NCI-H226 (cell line): ENCODE data around the gene TTC21B.
A peak's percentile ranks its signal among the peaks of the same experiment; 100 is the strongest.
"Not testable (repeated sequence)": the region's sequence is repeated elsewhere in the genome, so short reads cannot be mapped to it uniquely, and the experiment has no call there.

Experiments
- DNase-seq: peaks from one replicate; pipeline ENCODE4 v3.0.0-alpha.2; 2015

Gene TTC21B

GRCh38 chr2:165877565-165878550 is 75.7 kb downstream of the TTC21B start:
- DNase-seq, result no peak

DNA sequence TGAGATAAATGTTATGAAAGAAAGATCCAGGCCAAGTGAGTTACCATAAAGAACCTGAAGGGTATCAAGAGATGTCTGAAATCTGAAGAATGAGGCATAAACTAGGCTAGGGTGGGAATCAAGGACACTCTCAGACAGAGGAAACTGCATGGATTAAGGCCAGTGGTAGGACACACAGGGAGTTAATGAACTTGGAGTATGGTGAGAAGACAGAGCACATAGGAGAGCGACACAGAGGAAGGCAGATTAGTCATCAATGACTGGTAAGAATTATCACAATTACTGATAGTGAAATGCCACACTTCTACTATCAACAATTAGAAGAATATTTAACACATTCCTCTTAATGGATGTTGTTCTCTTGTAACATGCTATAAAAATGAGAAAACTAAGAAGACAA is 76.9 kb downstream of the TTC21B start:
- DNase-seq, result no peak

DNA sequence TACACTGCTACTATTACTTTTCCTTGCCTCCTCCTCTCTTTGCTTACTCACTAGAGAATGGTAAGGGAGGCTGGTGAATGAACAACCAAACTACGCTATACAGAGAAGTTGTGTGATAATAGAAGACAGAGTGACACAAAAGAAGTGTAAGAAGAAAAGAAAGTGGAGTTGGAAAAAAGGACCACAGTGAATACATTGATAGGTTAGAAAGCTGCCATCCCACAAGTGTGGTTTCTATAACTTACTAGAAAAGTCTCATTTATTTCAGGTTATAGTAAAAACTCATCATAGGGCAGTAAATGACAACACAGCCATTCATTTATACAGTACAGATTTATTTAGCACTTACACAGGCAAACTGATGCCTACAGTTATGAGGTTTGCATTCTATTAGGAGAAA is 77.3 kb downstream of the TTC21B start:
- no peak for DNase-seq

- peak; percentile 45 for DNase-seq
Observed at GRCh38 chr2:165874445-165875039, 79.0 kb downstream of the TTC21B start.

- no peak for DNase-seq
Observed at GRCh38 chr2:165872101-165872791, 81.3 kb downstream of the TTC21B start.

DNA sequence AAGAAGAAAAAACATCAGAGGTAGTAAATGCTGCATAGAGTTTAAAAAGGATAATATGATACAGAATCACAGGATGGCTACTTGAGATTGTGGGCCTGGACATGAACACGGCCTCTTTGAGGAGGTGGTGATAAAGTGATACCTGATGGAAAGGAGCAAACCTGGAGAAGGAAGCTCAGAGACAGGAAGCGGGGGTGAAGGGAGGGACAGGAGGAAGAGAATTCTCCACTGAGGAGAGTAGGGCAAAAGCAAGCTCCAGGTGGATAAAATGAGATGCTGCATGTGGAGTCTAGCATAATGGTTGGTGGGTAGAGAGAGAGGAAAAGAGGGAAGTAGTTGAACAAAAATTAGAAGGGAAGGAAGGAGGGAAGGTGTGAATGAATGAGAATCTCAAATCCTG is 82.6 kb downstream of the TTC21B start:
- DNase-seq, result no peak

DNA sequence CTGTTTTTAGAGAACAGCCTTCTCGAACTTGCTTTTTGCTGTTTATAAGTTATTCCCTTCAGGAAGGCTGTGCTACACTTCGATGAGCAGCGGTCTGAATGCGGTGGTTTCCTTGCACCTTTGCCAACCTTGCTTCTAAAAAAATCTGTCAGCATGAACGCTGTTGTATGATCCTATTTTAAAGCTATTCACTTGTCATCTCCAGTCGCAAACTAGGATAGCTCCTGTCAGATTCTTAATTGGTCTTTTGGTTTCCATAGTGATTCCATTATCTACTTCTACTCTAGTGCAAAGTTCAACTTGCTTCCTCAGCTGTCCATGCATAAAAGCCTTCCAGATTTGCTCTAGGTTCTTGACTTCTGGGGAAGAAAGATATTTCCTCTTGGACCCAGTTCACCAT is 83.2 kb downstream of the TTC21B start:
- no peak for DNase-seq

- DNase-seq, result peak; percentile 7
Observed at GRCh38 chr2:165868211-165868610, 85.4 kb downstream of the TTC21B start.

- no peak for DNase-seq
Observed at GRCh38 chr2:165864296-165864695, 89.3 kb downstream of the TTC21B start.

DNA sequence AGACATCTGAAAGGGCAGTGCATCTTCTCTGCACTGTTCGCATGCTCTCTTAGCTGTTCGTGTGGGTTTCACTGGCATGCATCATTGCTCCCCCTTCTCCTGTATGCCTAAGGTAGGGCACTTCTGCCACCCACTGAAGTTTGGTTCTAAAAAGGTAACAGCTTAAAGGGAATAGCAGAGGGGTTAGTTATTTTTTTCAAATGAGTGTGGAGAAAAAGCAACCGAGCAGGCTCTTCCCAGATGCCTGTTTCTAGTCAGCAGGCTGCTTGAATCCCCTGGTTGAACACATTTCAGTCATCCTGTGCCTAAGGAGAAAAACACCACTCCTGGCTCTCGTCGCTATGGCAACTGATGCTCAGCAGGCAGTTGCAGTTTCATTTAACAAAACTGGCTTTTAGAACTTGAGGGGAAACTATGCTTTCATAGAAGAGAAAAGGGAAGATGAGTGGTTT is 89.7 kb downstream of the TTC21B start:
- DNase-seq, result no peak

DNA sequence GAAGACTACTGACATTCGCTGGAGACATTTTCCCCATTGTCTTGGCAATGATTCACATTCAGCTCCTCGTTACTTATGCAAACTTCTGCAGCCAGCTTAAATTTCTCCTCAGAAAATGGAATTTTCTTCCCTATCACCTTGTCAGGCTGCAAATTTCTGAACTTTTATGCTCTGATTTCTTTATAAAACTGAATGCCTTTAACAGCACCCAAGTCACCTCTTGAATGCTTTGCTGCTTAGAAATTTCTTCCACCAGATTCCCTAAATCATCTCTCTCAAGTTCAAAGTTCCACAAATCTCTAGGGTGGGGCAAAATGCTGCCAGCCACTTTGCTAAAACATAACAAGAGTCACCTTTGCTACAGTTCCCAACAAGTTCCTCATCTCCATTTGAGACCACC is 92.5 kb downstream of the TTC21B start:
- not testable (repeated sequence) for DNase-seq

GRCh38 chr2:165859723-165860122 is 93.9 kb downstream of the TTC21B start:
- DNase-seq, result not testable (repeated sequence)

DNA sequence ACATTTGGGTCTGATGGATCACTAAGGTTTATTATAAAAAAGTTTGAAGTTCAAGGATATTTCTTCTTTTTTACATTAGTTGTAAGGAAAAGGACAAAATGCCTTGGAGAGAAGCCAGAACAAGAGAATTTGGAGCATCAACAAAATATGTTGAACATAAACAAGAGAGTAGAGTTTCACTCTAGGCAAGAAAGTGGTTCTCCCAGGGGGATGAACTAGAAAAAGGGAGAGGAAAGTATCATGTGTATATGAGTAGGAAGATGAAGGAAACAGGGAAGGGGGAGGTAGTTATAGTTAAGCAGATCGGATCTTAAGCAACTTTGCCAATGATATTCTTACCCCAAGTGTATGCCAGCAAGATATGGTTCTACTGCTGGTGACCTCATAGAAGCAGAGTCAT is 95.7 kb downstream of the TTC21B start:
- no peak for DNase-seq

DNA sequence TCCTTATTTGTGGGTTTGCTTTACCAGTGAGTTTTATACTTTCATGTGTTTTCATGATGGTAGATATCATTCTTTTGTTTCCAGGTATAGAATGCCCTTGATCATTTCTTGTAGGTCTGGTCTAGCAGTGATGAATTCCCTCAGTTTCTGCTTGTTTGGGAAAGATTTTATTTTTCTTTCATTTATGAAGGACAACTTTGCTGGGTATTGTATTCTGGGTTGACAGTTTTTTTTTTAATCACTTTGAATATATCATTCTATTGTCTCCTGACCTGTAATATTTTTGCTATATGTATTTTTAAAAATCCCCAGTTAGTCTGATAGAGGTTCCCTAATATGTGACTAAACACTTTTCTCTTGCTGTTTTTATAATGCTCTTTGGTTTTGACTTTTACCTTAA is 101.2 kb downstream of the TTC21B start:
- DNase-seq, result no peak

DNA sequence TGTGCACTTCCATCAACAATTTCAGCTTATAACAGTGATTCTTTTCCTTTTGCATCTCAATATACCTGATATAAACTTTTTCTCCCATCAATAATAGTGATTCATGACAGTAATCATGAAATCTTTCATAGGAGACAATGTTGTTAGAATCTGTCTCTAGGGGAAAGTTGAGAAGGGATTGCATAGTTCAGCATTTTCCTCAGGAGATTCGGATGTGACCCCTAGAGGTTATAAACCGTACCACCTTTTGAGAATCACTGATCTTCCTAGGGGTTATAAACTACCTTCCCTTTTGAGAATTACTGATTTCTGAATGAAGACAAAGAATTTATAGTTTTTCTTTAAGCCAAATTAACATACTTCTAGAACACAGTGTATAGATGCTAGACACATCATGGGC is 106.6 kb downstream of the TTC21B start:
- DNase-seq, result no peak

GRCh38 chr2:165846056-165846455 is 107.5 kb downstream of the TTC21B start:
- no peak for DNase-seq

DNA sequence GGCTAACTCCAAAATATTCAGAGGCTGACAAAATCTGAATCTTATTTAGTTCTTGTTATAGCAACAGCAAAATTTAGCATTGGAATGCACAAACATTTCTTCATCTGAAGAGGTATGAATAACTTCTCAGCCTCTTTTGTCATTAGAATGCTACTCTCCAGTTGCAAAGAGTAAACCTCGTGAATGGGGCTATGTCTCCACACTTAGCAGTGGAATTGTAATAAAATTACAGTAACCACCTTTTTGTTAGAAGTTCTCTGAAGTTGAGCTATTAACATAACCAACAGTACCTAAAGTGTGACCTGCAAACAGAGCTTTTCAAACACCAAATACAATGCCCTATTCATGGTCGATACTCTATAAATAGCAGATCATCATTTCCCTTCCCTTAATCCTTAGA is 109.4 kb downstream of the TTC21B start:
- no peak for DNase-seq

DNA sequence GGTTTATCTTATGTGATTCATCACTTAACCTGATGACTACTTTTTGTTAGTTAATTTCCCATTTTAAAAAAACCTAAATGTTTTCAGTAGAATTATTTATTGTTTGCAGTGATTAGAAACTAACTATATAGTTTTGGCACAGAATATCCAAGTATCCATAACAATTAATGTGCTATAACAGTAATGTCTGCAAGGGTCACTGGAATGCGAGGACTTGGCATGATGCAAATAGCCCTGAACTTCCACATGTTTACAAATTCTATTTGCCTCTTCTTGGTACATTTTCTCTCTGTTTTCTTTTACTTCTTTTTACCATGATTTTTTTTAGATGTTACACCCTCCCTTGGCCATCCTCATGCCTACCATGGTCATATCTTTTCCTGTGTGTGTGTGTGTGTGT is 110.2 kb downstream of the TTC21B start:
- no peak for DNase-seq

DNA sequence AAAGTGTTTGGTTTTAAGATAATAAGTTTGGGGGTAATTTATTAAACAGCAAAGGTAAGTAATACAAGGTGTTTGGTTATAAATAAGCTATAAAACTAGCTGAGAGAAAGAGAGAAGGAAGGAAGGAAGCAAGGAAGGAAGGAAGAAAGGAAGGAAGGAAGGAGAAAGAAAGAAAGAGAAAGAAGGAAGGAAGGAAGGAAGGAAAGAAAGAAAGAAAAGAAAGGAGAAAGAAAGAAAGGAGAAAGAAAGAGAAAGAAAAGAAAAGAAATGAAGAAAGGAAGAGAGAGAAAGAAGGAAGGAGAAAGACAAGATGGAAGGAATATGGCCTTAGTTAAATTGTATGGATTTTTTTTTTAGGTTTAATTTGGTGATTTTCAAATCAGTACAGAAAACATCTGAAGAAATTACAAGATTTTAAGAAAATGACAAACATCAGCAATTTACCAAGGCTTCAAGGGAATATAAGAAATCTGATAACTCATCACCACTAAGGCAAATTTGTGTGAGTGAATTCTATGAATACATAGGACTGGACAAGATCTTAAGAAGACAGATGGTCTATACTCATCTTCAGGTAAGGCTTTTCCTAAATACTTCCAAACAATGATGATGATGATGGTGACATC is 113.1 kb downstream of the TTC21B start:
- DNase-seq, result no peak

DNA sequence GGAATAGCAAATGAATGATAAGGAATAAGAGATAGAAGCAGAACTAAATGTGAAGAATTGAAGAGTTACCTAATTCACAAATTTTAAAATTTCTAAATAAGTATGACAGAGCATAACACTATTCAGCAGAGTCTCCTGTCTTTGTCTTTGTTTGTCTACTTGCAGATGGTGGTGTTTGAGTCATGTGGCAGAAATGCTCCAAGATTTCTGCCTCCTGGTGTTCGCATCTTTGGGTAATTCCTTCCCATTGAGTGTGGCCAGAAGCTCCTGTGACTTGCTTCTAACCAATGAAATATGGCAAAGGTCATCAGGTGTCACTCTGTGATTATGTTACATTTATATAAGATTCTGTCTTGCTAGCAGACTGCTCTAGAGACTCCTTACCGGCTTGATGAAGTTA is 114.0 kb downstream of the TTC21B start:
- DNase-seq, result no peak

GRCh38 chr2:165837122-165837521 is 116.5 kb downstream of the TTC21B start:
- peak; percentile 25 for DNase-seq

- DNase-seq, result no peak
Observed at GRCh38 chr2:165835363-165835762, 118.2 kb downstream of the TTC21B start.

DNA sequence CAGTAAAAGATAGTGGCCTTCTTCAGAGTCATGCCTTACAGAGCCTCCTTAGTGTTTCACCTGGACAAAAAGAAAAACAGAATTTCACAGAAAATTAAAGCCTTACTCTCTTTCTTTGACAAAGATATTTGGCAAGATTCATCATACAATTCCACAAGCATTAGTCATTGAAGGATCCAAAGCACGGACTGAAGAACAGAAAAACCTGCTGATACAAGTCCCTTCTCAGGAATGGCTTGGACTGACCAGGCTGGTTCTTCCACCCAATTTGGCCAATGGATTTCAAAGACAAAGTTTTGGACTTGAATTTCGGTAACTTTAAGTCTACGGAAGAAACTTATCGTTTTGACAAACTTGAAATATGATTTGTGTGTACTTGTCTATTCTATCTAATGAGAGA is 120.4 kb downstream of the TTC21B start:
- peak; percentile 81 for DNase-seq
